Measurements from ENCODE around the gene SEMA3A. TPM values are rescaled to one million over a fixed set of nuclear protein-coding genes. Genes with fewer than 3 reads are reported as not detected.

SEMA3A gene
- polyA plus RNA-seq, 1 donor from 2014 or later = 22.8 TPM

GRCh38 chr7:84236398-84236797 is 41.8 kb upstream of the SEMA3A start:
- Histone ChIP-seq H3K27me3 (ENCODE audit: insufficient read depth, low read depth, low read length) (peaks cover 2% of the 10 kb centered on the region), H3K9me3 (ENCODE audit: low read length) (no peaks in the 10 kb centered on the region), H2AFZ (ENCODE audit: low read depth, low read length) (no peak overlapping the region), H3F3A (ENCODE audit: insufficient read depth, low read length, poor library complexity, severe bottlenecking) (no peaks in the 10 kb centered on the region), H3K4me2 (ENCODE audit: low read length) (no peak overlapping the region), H3K4me3 (ENCODE audit: low read length) (no peak overlapping the region), H4K20me1 (ENCODE audit: insufficient read depth) (no peaks in the 10 kb centered on the region), H3K9me2 (ENCODE audit: insufficient read depth, low read length) (no peaks in the 10 kb centered on the region), H3K36me3 (ENCODE audit: insufficient read depth, low read length) (no peaks in the 10 kb centered on the region), H3K79me2 (replicated peaks; ENCODE audit: insufficient read depth, low read length) (no peaks in the 10 kb centered on the region), H3K9ac (ENCODE audit: low read length) (no peak overlapping the region), H3K27ac (ENCODE audit: low read length) (no peak overlapping the region)
- TF ChIP-seq POLR2AphosphoS5 (IDR thresholded peaks at IDR 0.05) (no peak), TAF1 (IDR thresholded peaks at IDR 0.05; ENCODE audit: low read depth) (no peak), SMC3 (conservative IDR thresholded peaks at IDR 0.05; ENCODE audit: poor library complexity) (no peak), EP300 (conservative IDR thresholded peaks at IDR 0.05; ENCODE audit: poor library complexity, severe bottlenecking) (no peak), MXI1 (conservative IDR thresholded peaks at IDR 0.05; ENCODE audit: poor library complexity, severe bottlenecking) (no peak), RAD21 (conservative IDR thresholded peaks at IDR 0.05) (no peak), REST (IDR thresholded peaks at IDR 0.05; ENCODE audit: borderline replicate concordance) (no peak), EZH2 (IDR thresholded peaks at IDR 0.05; ENCODE audit: borderline replicate concordance, insufficient read depth, low read length, poor library complexity, severe bottlenecking) (no peak), CTCF (IDR thresholded peaks at IDR 0.05; ENCODE audit: poor library complexity, severe bottlenecking) (no peak)

- Histone ChIP-seq H3K9me2 (ENCODE audit: insufficient read depth, low read length) (no peaks in the 10 kb centered on the region), H3K27me3 (ENCODE audit: insufficient read depth, low read depth, low read length) (peaks cover 9% of the 10 kb centered on the region), H3K9me3 (ENCODE audit: low read length) (no peaks in the 10 kb centered on the region), H3K4me3 (ENCODE audit: low read length) (no peak overlapping the region), H4K20me1 (ENCODE audit: insufficient read depth) (no peaks in the 10 kb centered on the region), H3K27ac (ENCODE audit: low read length) (no peak overlapping the region), H2AFZ (ENCODE audit: low read depth, low read length) (no peak overlapping the region), H3K79me2 (replicated peaks; ENCODE audit: insufficient read depth, low read length) (no peaks in the 10 kb centered on the region), H3K4me2 (ENCODE audit: low read length) (no peak overlapping the region), H3F3A (ENCODE audit: insufficient read depth, low read length, poor library complexity, severe bottlenecking) (no peaks in the 10 kb centered on the region), H3K36me3 (ENCODE audit: insufficient read depth, low read length) (no peaks in the 10 kb centered on the region), H3K9ac (ENCODE audit: low read length) (no peak overlapping the region)
- TF ChIP-seq EZH2 (IDR thresholded peaks at IDR 0.05; ENCODE audit: borderline replicate concordance, insufficient read depth, low read length, poor library complexity, severe bottlenecking) = no peak
- TF ChIP-seq MXI1 (conservative IDR thresholded peaks at IDR 0.05; ENCODE audit: poor library complexity, severe bottlenecking) = no peak
- TF ChIP-seq CTCF (IDR thresholded peaks at IDR 0.05; ENCODE audit: poor library complexity, severe bottlenecking) = no peak
These were observed 38.1 kb upstream of the SEMA3A start for GRCh38 chr7:84232646-84233045.

Measured in neural cell (in vitro differentiated cells).